GM12875 (cell line): Measurements from ENCODE around the gene OTOF.
A peak's percentile ranks its signal among the peaks of the same experiment; 100 is the strongest.
"Not testable (repeated sequence)": the region's sequence is repeated elsewhere in the genome, so short reads cannot be mapped to it uniquely, and the experiment has no call there.

Source experiments
- H3K4me3 ChIP-seq: one replicate; pipeline ENCODE4 v1.5.1; 2011; ENCODE audit warnings: low read depth, low read length, control low read depth
- TF ChIP-seq, protein P1 (sequence below): IDR thresholded peaks from 2 replicates; pipeline ENCODE4 v1.5.1; 2011; ENCODE audit warnings: low read depth, mild to moderate bottlenecking, control low read depth, inconsistent platforms, low read length, moderate library complexity, borderline replicate concordance; ENCODE audit not compliant: insufficient read depth

Gene OTOF

DNA sequence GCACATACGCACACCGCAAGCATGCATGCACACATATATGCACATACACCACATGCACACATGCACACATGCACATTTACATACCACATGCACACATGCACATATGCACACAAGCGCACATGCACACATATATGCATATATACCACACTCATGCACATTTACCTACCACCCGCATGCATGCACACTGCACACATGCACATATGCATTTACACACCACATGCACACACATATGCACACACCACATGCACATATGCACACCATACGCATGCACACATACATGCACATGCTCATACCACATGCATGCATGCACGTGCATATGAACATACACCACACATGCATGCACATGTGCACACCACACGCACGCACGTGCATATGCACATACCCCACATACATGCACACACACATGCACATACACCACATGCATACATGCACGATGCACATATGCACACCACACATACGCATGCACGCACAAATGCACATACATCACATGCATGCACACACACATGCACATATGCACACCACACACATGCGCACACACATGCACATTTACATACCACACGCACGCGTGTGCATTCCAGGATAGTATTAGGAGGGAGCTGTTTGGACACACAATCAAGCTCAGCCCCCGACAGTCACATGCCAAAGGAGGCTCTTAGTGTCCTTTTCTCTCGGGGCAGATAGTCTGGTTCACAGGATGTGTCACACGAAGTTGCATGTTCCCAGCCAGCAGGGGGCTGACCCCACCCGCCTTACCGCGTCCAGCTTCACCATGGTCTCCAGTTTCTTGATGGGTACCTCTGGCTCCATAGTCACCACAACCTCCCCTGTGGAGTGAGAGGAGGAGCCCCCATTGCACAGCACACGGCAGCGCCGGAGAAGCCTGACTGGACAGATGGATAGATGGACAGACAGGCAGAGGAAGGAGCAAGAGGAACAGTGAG, 5.9 kb downstream of the OTOF start:
- no peak overlapping the region for H3K4me3 ChIP-seq
- TF ChIP-seq, protein P1, sequence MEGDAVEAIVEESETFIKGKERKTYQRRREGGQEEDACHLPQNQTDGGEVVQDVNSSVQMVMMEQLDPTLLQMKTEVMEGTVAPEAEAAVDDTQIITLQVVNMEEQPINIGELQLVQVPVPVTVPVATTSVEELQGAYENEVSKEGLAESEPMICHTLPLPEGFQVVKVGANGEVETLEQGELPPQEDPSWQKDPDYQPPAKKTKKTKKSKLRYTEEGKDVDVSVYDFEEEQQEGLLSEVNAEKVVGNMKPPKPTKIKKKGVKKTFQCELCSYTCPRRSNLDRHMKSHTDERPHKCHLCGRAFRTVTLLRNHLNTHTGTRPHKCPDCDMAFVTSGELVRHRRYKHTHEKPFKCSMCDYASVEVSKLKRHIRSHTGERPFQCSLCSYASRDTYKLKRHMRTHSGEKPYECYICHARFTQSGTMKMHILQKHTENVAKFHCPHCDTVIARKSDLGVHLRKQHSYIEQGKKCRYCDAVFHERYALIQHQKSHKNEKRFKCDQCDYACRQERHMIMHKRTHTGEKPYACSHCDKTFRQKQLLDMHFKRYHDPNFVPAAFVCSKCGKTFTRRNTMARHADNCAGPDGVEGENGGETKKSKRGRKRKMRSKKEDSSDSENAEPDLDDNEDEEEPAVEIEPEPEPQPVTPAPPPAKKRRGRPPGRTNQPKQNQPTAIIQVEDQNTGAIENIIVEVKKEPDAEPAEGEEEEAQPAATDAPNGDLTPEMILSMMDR, result no peak

DNA sequence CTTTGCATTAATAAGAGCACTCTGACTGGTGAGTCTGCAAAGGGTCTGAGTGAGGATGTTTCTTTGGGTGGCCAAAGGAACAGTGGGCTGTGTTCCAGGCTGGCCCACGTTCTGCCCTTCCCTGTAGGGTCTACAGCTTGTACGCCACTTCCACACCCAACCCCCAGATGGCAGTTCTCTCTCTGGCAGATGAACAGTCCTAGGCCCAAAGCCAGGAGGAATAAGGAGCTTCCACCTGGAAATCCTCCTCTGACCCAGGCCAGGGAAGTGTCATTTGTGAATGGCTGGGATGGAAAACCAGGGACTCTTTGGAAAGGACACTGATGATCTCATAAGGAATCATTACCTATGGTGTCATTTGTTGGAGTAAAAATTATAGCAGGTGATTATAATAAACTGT, 6.6 kb downstream of the OTOF start:
- TF ChIP-seq, protein P1, result no peak
- H3K4me3 ChIP-seq, result no peak overlapping the region

DNA sequence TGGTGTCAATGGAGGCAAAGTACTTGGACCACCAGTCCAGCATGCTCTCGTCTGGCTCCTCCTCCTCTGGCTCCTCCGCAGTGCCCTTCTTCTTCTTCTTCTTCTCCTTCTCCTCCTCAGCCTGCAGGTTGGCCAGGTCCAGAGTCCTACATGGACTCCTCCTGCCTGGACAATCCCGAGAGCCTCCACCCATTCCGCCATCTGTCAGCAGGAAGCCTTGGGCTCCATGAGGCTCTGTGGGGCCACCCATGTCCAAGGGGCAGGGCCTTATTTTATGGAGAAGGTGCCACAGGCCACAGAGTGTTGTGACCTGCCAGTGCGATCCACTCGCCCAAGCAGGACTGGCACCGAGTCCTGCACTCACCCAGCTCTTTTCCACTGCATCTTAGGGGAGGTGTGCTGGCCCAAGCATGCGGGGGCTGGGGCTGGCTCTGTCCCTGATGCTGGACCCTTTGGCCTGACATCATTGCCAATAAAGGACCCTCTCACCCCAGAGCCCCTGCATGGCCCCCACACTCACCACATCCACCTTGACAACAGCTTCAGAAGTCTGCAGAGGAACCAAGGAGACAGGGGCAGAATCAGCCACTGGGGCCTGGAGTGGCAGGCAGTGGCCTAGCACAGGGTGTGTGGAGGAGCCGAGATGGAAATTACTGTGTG, 7.2 kb downstream of the OTOF start:
- TF ChIP-seq, protein P1, result no peak
- no peak overlapping the region for H3K4me3 ChIP-seq

DNA sequence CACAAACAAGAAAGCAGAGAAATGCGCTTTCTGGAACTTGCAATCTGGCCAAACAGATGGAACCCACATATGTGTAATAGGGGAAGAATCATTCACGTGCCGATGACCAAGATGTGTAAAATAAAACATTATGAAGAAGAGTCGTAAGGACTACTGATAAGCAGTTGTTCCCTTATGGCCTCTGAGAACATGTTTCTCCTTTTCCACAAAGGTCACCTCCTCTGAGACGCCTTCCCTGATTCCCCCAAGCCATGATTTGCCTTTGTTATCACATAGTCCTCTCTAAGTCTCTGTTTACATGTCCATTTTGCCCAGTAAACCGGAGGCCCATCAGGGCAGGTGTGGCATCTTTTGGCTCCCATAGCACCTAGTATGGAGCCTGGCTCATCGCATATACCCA, 8.0 kb downstream of the OTOF start:
- no peak overlapping the region for H3K4me3 ChIP-seq
- TF ChIP-seq, protein P1, result no peak

DNA sequence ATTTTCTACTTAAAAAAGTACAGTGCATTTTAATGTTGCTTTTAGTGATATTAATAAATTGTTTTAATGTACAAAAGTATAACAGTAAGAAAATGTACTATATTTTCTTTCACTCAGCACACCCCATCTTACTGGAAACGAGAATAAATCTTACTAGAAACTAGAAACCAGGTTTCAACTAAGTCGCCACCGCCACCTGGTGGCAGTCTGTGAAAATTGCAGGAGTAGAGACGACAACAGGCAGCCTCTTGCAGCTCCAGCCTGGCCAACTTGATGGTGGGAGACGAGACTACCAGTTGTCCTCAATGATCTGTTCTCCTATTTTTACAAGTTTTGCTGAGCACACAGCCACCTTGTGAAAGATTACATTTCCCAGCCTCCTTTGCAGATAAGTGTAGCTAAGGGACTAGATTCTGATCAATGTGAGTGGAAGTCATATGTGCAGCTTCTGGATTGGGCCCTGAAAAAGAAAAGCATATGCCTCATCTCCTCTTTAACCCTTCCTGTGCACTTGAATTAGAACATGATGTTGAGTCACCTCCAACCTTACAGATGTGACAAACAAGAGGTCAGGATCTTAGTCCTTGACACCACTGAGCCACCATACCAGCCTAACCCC, 8.7 kb downstream of the OTOF start:
- H3K4me3 ChIP-seq, result no peak overlapping the region
- TF ChIP-seq, protein P1, result peak; percentile 83

DNA sequence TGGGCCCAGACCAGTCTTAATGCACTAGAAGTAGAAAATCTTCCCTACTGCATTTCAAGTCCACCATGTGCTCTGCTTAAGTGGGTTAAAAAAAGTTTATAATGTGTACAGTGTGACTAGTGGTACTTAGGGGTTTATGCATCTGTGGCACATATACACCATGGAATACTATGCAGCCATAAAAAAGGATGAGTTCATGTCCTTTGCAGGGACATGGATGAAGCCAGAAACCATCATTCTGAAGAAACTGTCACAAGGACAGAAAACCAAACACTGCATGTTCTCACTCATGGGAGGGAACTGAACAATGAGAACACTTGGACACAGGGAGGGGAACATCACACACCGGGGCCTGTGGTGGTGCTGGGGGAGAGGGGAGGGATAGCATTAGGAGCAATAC, 9.4 kb downstream of the OTOF start:
- not testable (repeated sequence) for H3K4me3 ChIP-seq

DNA sequence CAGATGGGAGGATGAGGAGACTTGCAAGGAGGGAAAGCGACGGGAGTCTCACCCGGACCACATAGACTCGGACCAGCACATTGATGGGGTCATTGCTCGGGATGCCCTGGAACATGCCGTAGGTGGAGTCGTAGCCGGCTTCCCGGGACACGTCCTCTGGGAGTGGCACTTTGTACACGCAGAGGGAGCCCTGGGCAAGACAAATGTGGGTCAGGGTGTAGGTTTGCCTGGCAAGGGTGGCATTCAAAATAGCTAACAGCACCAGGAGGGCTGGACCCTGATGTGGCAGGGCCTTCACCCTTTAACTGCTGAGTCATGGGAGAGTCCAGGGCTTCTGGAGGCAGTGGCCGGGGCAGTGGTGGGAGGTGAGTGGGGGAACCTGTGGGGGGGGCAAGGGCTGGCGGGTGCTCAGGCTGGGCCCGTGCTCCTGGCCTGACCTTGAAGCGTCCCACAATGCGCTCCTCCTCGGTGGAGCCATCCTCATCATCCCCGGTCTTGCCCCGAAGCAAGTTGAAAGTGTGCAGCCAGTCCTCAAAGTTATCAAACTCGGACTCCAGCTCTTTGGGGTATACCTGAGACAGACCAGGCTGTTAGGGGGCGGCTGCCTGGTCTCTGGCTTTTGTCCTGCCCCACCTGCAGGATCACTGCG, 11.1 kb downstream of the OTOF start:
- TF ChIP-seq, protein P1, result no peak
- no peak overlapping the region for H3K4me3 ChIP-seq
